ENCODE results near the gene EFTUD2.

GRCh38 chr17:44917456-44917855 is 18.2 kb upstream of the EFTUD2 start:
- no peak for TF ChIP-seq POLR2A (IDR thresholded peaks at IDR 0.05)
- no peak for TF ChIP-seq CTCF (IDR thresholded peaks at IDR 0.05)

Data from stomach (tissue), 4 donors.